ENCODE measurements around the gene YEATS2.
A peak's percentile ranks its signal among the peaks of the same experiment; 100 is the strongest.
"Not testable (repeated sequence)": the region's sequence is repeated elsewhere in the genome, so short reads cannot be mapped to it uniquely, and the experiment has no call there.

Gene YEATS2

GRCh38 chr3:183697610-183698317, at the start of gene YEATS2:
Gene YEATS2 (plus strand): TSS chr3:183697797. CDS start chr3:183715163, 17,366 bp downstream.
- DNase-seq = peak; percentile 80 to 82
- no peak for TF ChIP-seq GATA1 (IDR thresholded peaks at IDR 0.05; ENCODE audit: low read depth, low read length)
- peak; percentile 55 for TF ChIP-seq POLR2A (IDR thresholded peaks at IDR 0.05; ENCODE audit: low read length)

GRCh38 chr3:183650554-183650953, 47.0 kb upstream of the YEATS2 start:
- TF ChIP-seq GATA1 (IDR thresholded peaks at IDR 0.05; ENCODE audit: low read depth, low read length) (no peak), POLR2A (IDR thresholded peaks at IDR 0.05; ENCODE audit: low read length) (no peak)
- no peak for DNase-seq

- no peak for TF ChIP-seq GATA1 (IDR thresholded peaks at IDR 0.05; ENCODE audit: low read depth, low read length)
- no peak for TF ChIP-seq POLR2A (IDR thresholded peaks at IDR 0.05; ENCODE audit: low read length)
- peak; percentile 53 to 67 for DNase-seq
Observed at GRCh38 chr3:183653209-183654064, 44.2 kb upstream of the YEATS2 start.

GRCh38 chr3:183654727-183655126, 42.9 kb upstream of the YEATS2 start:
- no peak for DNase-seq

GRCh38 chr3:183662099-183662498, 35.5 kb upstream of the YEATS2 start:
- TF ChIP-seq POLR2A (IDR thresholded peaks at IDR 0.05; ENCODE audit: low read length) = no peak
- TF ChIP-seq GATA1 (IDR thresholded peaks at IDR 0.05; ENCODE audit: low read depth, low read length) = no peak
- DNase-seq = no peak

More at GRCh38 chr3:183654727-183655126, 42.9 kb upstream of the YEATS2 start:
- no peak for TF ChIP-seq POLR2A (IDR thresholded peaks at IDR 0.05; ENCODE audit: low read length)
- no peak for TF ChIP-seq GATA1 (IDR thresholded peaks at IDR 0.05; ENCODE audit: low read depth, low read length)

GRCh38 chr3:183664913-183665381, 32.6 kb upstream of the YEATS2 start:
- no peak for DNase-seq
- no peak for TF ChIP-seq POLR2A (IDR thresholded peaks at IDR 0.05; ENCODE audit: low read length)
- TF ChIP-seq GATA1 (IDR thresholded peaks at IDR 0.05; ENCODE audit: low read depth, low read length) = no peak

GRCh38 chr3:183680061-183680460, 17.5 kb upstream of the YEATS2 start:
- DNase-seq = no peak
- TF ChIP-seq GATA1 (IDR thresholded peaks at IDR 0.05; ENCODE audit: low read depth, low read length) = no peak
- TF ChIP-seq POLR2A (IDR thresholded peaks at IDR 0.05; ENCODE audit: low read length) = no peak

GRCh38 chr3:183687705-183688104, 9.9 kb upstream of the YEATS2 start:
- TF ChIP-seq GATA1 (IDR thresholded peaks at IDR 0.05; ENCODE audit: low read depth, low read length) (no peak), POLR2A (IDR thresholded peaks at IDR 0.05; ENCODE audit: low read length) (no peak)
- no peak for DNase-seq

- DNase-seq = peak; percentile 31 to 57
- TF ChIP-seq POLR2A (IDR thresholded peaks at IDR 0.05; ENCODE audit: low read length) (no peak), GATA1 (IDR thresholded peaks at IDR 0.05; ENCODE audit: low read depth, low read length) (no peak)
Observed at GRCh38 chr3:183688874-183689273, 8.7 kb upstream of the YEATS2 start.

- DNase-seq = not testable (repeated sequence)
Observed at GRCh38 chr3:183689621-183690020, 8.0 kb upstream of the YEATS2 start.

GRCh38 chr3:183690402-183690995, 7.1 kb upstream of the YEATS2 start:
- no peak for TF ChIP-seq POLR2A (IDR thresholded peaks at IDR 0.05; ENCODE audit: low read length)
- no peak for TF ChIP-seq GATA1 (IDR thresholded peaks at IDR 0.05; ENCODE audit: low read depth, low read length)
- no peak for DNase-seq

GRCh38 chr3:183692436-183692835, 5.2 kb upstream of the YEATS2 start:
- no peak for TF ChIP-seq GATA1 (IDR thresholded peaks at IDR 0.05; ENCODE audit: low read depth, low read length)
- TF ChIP-seq POLR2A (IDR thresholded peaks at IDR 0.05; ENCODE audit: low read length) = no peak
- DNase-seq = no peak

GRCh38 chr3:183695569-183696364, 1.8 kb upstream of the YEATS2 start:
- TF ChIP-seq GATA1 (IDR thresholded peaks at IDR 0.05; ENCODE audit: low read depth, low read length) = no peak
- no peak for TF ChIP-seq POLR2A (IDR thresholded peaks at IDR 0.05; ENCODE audit: low read length)
- DNase-seq = no peak
